ENCODE measurements around the gene CXorf58. TPM values are rescaled to one million over a fixed set of nuclear protein-coding genes. Genes with fewer than 3 reads are reported as not detected.

Gene CXorf58
- total and polyA plus RNA-seq, 9 of the 15 experiments (the other 6 are each of a cell fraction or from before 2014, with no cell fraction given): 0.10 to 0.27 (median 0.16) TPM; not detected in 3

- TF ChIP-seq ZNF318 (IDR thresholded peaks at IDR 0.05; ENCODE audit: borderline replicate concordance in 1 of 2, low read depth in 1 of 2): no peak
- TF ChIP-seq ID3 (CRISPR knock-in tag; IDR thresholded peaks at IDR 0.05): no peak
- TF ChIP-seq ID3 (tag; IDR thresholded peaks at IDR 0.05): no peak
- TF ChIP-seq FOXJ3 (CRISPR knock-in tag; IDR thresholded peaks at IDR 0.05): no peak
- no peak for TF ChIP-seq MAZ (CRISPR knock-in tag; conservative IDR thresholded peaks at IDR 0.05 in 1 of 2, IDR thresholded peaks at IDR 0.05 in 1 of 2)
- TF ChIP-seq NUFIP1 (IDR thresholded peaks at IDR 0.05; ENCODE audit: partially characterized antibody): no peak
- TF ChIP-seq TFE3 (CRISPR knock-in tag; IDR thresholded peaks at IDR 0.05): no peak
- peak; percentile 38 for TF ChIP-seq SMARCA4 (IDR thresholded peaks at IDR 0.05)
- TF ChIP-seq BRF1 (IDR thresholded peaks at IDR 0.05; ENCODE audit: borderline replicate concordance, extremely low read depth, insufficient read length): no peak
- no peak for TF ChIP-seq ZNF561 (CRISPR knock-in tag; conservative IDR thresholded peaks at IDR 0.05)
- no peak for TF ChIP-seq ZFX (CRISPR knock-in tag; IDR thresholded peaks at IDR 0.05)
- TF ChIP-seq L3MBTL2 (IDR thresholded peaks at IDR 0.05): peak; percentile 78
- no peak for TF ChIP-seq TAF9B (IDR thresholded peaks at IDR 0.05; ENCODE audit: partially characterized antibody)
- no peak for TF ChIP-seq TAF7 (tag; IDR thresholded peaks at IDR 0.05)
- TF ChIP-seq CBX3 (IDR thresholded peaks at IDR 0.05; ENCODE audit: borderline replicate concordance in 1 of 2, low read length in 2 of 2): peak in 1 of 2 experiments; percentile 22; a peak in 1 of 3 replicates
- TF ChIP-seq ZNF175 (CRISPR knock-in tag; IDR thresholded peaks at IDR 0.05; ENCODE audit: low read depth): 0 out of 2 replicates have a peak, but pooled peaks have one; percentile 25
- peak; percentile 54; the same call in 1 of the 2 replicates for TF ChIP-seq DMBX1 (CRISPR knock-in tag; IDR thresholded peaks at IDR 0.05; ENCODE audit: borderline replicate concordance)
- no peak for TF ChIP-seq EZH2 (IDR thresholded peaks at IDR 0.05; ENCODE audit: borderline replicate concordance, low read depth, low read length)
Observed at GRCh38 chrX:23883737-23884354, 24.0 kb upstream of the CXorf58 start (continued).
